Tibial nerve (tissue), 3 donors: ENCODE results near the gene MARK4.

Experiments used
- CTCF ChIP-seq, 5 experiments: fragments of 200-600 bp in 3 of 5; fragments of 450-650 bp in 2 of 5; sonication (generic) in 3 of 5; IDR thresholded peaks; one replicate each; pipeline ENCODE4 v1.5.1; 2016 to 2019; ENCODE audit warnings: antibody characterized with exemption in 5 of 5, mild to moderate bottlenecking in 3 of 5, moderate library complexity in 2 of 5
- POLR2A ChIP-seq, 2 donors: fragments of 450-650 bp; IDR thresholded peaks; one replicate each; pipeline ENCODE4 v1.6.1; 2017; ENCODE audit warnings: antibody characterized with exemption in 2 of 2, mild to moderate bottlenecking in 2 of 2, moderate library complexity in 2 of 2

DNA sequence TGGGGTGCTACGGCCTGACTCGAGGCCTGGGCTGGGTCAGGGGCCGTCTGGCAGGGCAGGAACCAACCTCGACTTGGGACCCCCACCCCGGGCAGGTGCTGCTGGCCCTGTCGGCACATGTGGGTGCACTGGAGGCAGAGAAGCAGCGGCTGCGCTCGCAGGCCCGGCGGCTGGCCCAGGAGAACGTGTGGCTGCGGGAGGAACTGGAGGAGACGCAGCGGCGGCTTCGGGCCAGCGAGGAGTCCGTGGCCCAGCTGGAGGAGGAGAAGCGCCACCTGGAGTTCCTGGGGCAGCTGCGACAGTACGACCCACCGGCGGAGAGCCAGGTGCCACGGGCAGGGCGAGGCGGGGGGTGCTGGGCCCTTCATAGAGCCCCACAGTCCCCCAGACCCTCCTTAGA is 95.4 kb downstream of the MARK4 start:
- TF ChIP-seq POLR2A (IDR thresholded peaks at IDR 0.05), result no peak
- no peak for TF ChIP-seq CTCF (IDR thresholded peaks at IDR 0.05)
